H1 (cell line): ENCODE measurements around the gene MMP21. TPM values are rescaled to one million over a fixed set of nuclear protein-coding genes. Genes with fewer than 3 reads are reported as not detected.

Source experiments
- BRCA1 ChIP-seq: IDR thresholded peaks from 2 replicates; pipeline ENCODE4 v1.6.1; 2012; ENCODE audit warnings: low read depth, low read length, improper control_type of control experiment
- CEBPB ChIP-seq: IDR thresholded peaks from 2 replicates; pipeline ENCODE4 v1.6.1; 2012; ENCODE audit warnings: low read depth, low read length
- CHD7 ChIP-seq: fragments of 300-600 bp; sonication (generic); IDR thresholded peaks from 2 replicates; pipeline ENCODE4 v1.7.1; 2012; ENCODE audit warnings: low read length, moderate library complexity, mild to moderate bottlenecking, inconsistent platforms; ENCODE audit not compliant: insufficient replicate concordance
- KDM5A ChIP-seq: fragments of 200-600 bp; IDR thresholded peaks from 2 replicates; pipeline ENCODE4 v1.7.1; 2012; ENCODE audit warnings: mild to moderate bottlenecking, low read length, inconsistent platforms, mixed read lengths
- RXRA ChIP-seq: IDR thresholded peaks from 2 replicates; pipeline ENCODE4 v1.6.1; 2011; ENCODE audit warnings: low read depth, mild to moderate bottlenecking, low read length, moderate library complexity; ENCODE audit not compliant: insufficient read depth
- polyA plus RNA-seq, 7 experiments: library from polyadenylated mRNA; depleted of rRNA in 3 of 7; stranded (reverse) in 5 of 7; unstranded in 2 of 7; fragments of >200 nt in 5 of 7; fragments of 200-250 nt in 2 of 7; gene quantifications; 1 replicate in 5 of 7; 2 replicates in 1 of 7; 4 replicates in 1 of 7; pipeline versions ENCODE4 v1.2.1 to v1.2.3, GENCODE V29; 2011 to 2013; ENCODE audit warnings: missing spikeins in 2 of 7, mixed read lengths in 2 of 7
- total RNA-seq: library from RNA; stranded (reverse); fragmentation: NEBNext Ultra II Directional; extraction: Animal tissue kit (Norgen Biotek cat#: 25700); gene quantifications from 2 replicates; pipeline ENCODE4 v1.2.1, GENCODE V29; 2021

MMP21 gene
- total and polyA plus RNA-seq, 2 of the 8 experiments (the other 6 are each of a cell fraction or from before 2014, with no cell fraction given), result not detected

DNA sequence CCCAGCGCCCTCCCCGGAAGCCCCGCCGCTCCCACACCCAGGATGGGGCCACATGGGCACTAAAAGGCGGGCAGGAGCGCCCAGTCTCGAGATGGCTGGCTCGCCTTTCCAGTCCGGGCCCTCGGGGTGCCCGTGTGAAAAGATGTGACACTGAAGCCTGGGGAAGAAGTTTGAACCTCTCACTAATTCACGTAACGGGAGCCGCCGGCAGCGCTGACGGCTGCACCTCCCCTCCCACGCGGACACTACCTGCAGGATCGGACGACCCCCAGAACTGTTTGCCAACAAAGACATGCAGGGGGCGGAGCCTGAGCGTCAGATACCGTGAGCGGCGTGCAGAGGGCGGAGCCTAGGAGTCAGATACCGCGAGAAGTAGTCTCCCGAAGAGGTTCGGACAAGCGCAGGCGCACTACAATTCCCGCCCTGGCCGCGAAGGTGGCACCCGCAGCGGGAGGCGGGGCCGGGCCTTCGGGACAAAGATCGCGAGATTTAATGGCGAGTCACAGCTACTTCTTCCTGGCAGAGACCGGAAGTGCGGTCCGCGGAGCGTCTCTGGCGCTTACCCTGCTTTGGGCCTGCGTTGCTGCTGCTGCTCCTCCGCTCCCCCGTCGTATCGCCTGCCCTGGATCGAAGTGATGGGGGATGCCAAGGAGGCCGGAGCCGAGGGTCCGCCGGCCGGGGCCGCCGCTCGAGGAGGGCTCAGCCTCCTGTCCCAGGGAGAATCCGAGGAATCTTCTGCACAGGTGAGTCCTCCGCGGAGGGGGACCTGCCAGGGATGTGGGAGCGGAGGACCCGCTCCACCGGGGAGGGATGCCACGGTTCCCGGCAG lies 56.2 kb downstream of the MMP21 start, which contains the start of gene EDRF1 (continued):
- TF ChIP-seq CHD7 (no peak), CEBPB (no peak), RXRA (no peak), BRCA1 (peak; percentile 90), KDM5A (peak; percentile 56)
